Activated CD8-positive, alpha-beta T cell treated with anti-CD3 and anti-CD28 coated beads for 36 hours (primary cell): ENCODE measurements around the gene MYO9A. TPM values are rescaled to one million over a fixed set of nuclear protein-coding genes. Genes with fewer than 3 reads are reported as not detected.
"Not testable (repeated sequence)": the region's sequence is repeated elsewhere in the genome, so short reads cannot be mapped to it uniquely, and the experiment has no call there.

Experiments
- ATAC-seq: fragments of 200-7000 bp; cut with Tn5 transposase; one replicate; pipeline ENCODE4 v1.10.0; 2021; ENCODE audit warnings: mild to moderate bottlenecking, moderate library complexity
- CTCF ChIA-PET: fragments of 350-600 bp; sonication (Branson Sonifier 250); formaldehyde crosslinking; loops from one replicate; lab custom pipeline; 2021; ENCODE audit warnings: antibody characterized with exemption; lab: Charles Lee
- POLR2A ChIA-PET: fragments of 350-600 bp; sonication (Branson Sonifier 250); formaldehyde crosslinking; loops from one replicate; lab custom pipeline; 2021; ENCODE audit warnings: antibody characterized with exemption; lab: Charles Lee
- DNase-seq: peaks from one replicate; pipeline ENCODE4 v3.0.0-alpha.2; 2020
- H3K27ac Mint-ChIP-seq: one replicate; pipeline ENCODE4 v1.8.0; 2021; ENCODE audit warnings: mild to moderate bottlenecking, mixed read lengths
- H3K27me3 Mint-ChIP-seq: one replicate; pipeline ENCODE4 v1.8.0; 2021; ENCODE audit warnings: mixed read lengths
- H3K36me3 Mint-ChIP-seq: one replicate; pipeline ENCODE4 v1.8.0; 2021; ENCODE audit warnings: low read depth, mixed read lengths
- H3K4me1 Mint-ChIP-seq: one replicate; pipeline ENCODE4 v1.8.0; 2021; ENCODE audit warnings: low read depth, mixed read lengths
- H3K4me3 Mint-ChIP-seq: one replicate; pipeline ENCODE4 v1.8.0; 2021; ENCODE audit warnings: mild to moderate bottlenecking, moderate library complexity, mixed read lengths
- H3K9me3 Mint-ChIP-seq: one replicate; pipeline ENCODE4 v1.8.0; 2021; ENCODE audit warnings: mixed read lengths
- CTCF ChIP-seq: fragments of 200-600 bp; IDR thresholded peaks from one replicate; pipeline ENCODE4 v1.8.0; 2022; ENCODE audit warnings: antibody characterized with exemption, mild to moderate bottlenecking
- intact Hi-C: fragments of 100-400 bp; cut with micrococcal nuclease; formaldehyde crosslinking; loops from one replicate; pipeline ENCODE4 v1.10.0; 2022
- total RNA-seq, 2 experiments: library from RNA; stranded (reverse); gene quantifications; one replicate each; pipeline ENCODE4 v1.2.3, GENCODE V29; 2021

Gene MYO9A
- total RNA-seq, 2 experiments from 2014 or later, result 16.8 to 18.7 TPM

- Mint-ChIP-seq H3K9me3 (peaks cover 5% of the 10 kb centered on the region), H3K4me1 (peaks cover 9% of the 10 kb centered on the region), H3K36me3 (peaks cover 10% of the 10 kb centered on the region), H3K27me3 (no peaks in the 10 kb centered on the region), H3K27ac (no peak overlapping the region), H3K4me3 (no peak overlapping the region)
- DNase-seq, result no peak
- TF ChIP-seq CTCF, result no peak
- CTCF ChIA-PET, result interaction anchor here (1.2 kb wide), 1 partner anchor 95 kb away, joined by 3 read pairs; no protein-coding TSS in a partner anchor
- ATAC-seq, result no peak
- POLR2A ChIA-PET, result no interaction called here
- intact Hi-C loops, result no loop called here
These were observed 57.2 kb downstream of the MYO9A start for GRCh38 chr15:72060687-72061250.

GRCh38 chr15:72058585-72058984, 59.4 kb downstream of the MYO9A start:
- Mint-ChIP-seq H3K4me1 (peaks cover 9% of the 10 kb centered on the region), H3K4me3 (no peak overlapping the region), H3K36me3 (peaks cover 12% of the 10 kb centered on the region), H3K27ac (no peak overlapping the region), H3K9me3 (peaks cover 5% of the 10 kb centered on the region), H3K27me3 (no peaks in the 10 kb centered on the region)
- CTCF ChIA-PET, result no interaction called here
- DNase-seq (no peak), ATAC-seq (no peak)
- TF ChIP-seq CTCF, result no peak
- intact Hi-C loops, result no loop called here
- POLR2A ChIA-PET, result no interaction called here

GRCh38 chr15:72057548-72058091, 60.3 kb downstream of the MYO9A start:
- intact Hi-C loops, result no loop called here
- no peak for TF ChIP-seq CTCF
- POLR2A ChIA-PET, result no interaction called here
- DNase-seq, result no peak
- no peak overlapping the region for H3K27ac Mint-ChIP-seq
- no peaks in the 10 kb centered on the region for H3K27me3 Mint-ChIP-seq
- CTCF ChIA-PET, result interaction anchor here (1.3 kb wide), 1 partner anchor 99 kb away, joined by 3 read pairs; no protein-coding TSS in a partner anchor
- ATAC-seq, result no peak
- peaks cover 9% of the 10 kb centered on the region for H3K36me3 Mint-ChIP-seq
- peaks cover 9% of the 10 kb centered on the region for H3K4me1 Mint-ChIP-seq
- no peak overlapping the region for H3K4me3 Mint-ChIP-seq
- peaks cover 2% of the 10 kb centered on the region for H3K9me3 Mint-ChIP-seq

GRCh38 chr15:72056217-72056616, 61.7 kb downstream of the MYO9A start:
- POLR2A ChIA-PET, CTCF ChIA-PET, DNase-seq, H3K9me3 Mint-ChIP-seq, H3K27ac Mint-ChIP-seq, H3K4me3 Mint-ChIP-seq, intact Hi-C loops, H3K4me1 Mint-ChIP-seq, H3K27me3 Mint-ChIP-seq, ATAC-seq, H3K36me3 Mint-ChIP-seq: not testable (repeated sequence)

- H3K27me3 Mint-ChIP-seq, POLR2A ChIA-PET, intact Hi-C loops, DNase-seq, H3K36me3 Mint-ChIP-seq, H3K4me1 Mint-ChIP-seq, H3K27ac Mint-ChIP-seq, ATAC-seq, CTCF ChIA-PET, H3K9me3 Mint-ChIP-seq, H3K4me3 Mint-ChIP-seq: not testable (repeated sequence)
These were observed 64.7 kb downstream of the MYO9A start for GRCh38 chr15:72053297-72053696.

- ChIA-PET CTCF (no interaction called here), POLR2A (no interaction called here)
- no peak for DNase-seq
- no peak for ATAC-seq
- no peaks in the 10 kb centered on the region for H3K27me3 Mint-ChIP-seq
- TF ChIP-seq CTCF, result no peak
- peaks cover 6% of the 10 kb centered on the region for H3K36me3 Mint-ChIP-seq
- H3K4me3 Mint-ChIP-seq, result no peak overlapping the region
- H3K9me3 Mint-ChIP-seq, result no peaks in the 10 kb centered on the region
- intact Hi-C loops, result no loop called here
- peaks cover 4% of the 10 kb centered on the region for H3K4me1 Mint-ChIP-seq
- H3K27ac Mint-ChIP-seq, result no peak overlapping the region
These were observed 67.2 kb downstream of the MYO9A start for GRCh38 chr15:72050700-72051099.
